ENCODE measurements around the gene SWSAP1.
"Not testable (repeated sequence)": the region's sequence is repeated elsewhere in the genome, so short reads cannot be mapped to it uniquely, and the experiment has no call there.

Gene SWSAP1, protein sequence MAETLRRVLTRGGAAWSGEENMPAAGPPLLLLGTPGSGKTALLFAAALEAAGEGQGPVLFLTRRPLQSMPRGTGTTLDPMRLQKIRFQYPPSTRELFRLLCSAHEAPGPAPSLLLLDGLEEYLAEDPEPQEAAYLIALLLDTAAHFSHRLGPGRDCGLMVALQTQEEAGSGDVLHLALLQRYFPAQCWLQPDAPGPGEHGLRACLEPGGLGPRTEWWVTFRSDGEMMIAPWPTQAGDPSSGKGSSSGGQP

GRCh38 chr19:11374433-11375142, at the start of gene SWSAP1:
Gene SWSAP1 (plus strand): TSS chr19:11374666. CDS start chr19:11374681, 15 bp downstream.
- peak; percentile 92 to 100 (median 99) for DNase-seq

DNA sequence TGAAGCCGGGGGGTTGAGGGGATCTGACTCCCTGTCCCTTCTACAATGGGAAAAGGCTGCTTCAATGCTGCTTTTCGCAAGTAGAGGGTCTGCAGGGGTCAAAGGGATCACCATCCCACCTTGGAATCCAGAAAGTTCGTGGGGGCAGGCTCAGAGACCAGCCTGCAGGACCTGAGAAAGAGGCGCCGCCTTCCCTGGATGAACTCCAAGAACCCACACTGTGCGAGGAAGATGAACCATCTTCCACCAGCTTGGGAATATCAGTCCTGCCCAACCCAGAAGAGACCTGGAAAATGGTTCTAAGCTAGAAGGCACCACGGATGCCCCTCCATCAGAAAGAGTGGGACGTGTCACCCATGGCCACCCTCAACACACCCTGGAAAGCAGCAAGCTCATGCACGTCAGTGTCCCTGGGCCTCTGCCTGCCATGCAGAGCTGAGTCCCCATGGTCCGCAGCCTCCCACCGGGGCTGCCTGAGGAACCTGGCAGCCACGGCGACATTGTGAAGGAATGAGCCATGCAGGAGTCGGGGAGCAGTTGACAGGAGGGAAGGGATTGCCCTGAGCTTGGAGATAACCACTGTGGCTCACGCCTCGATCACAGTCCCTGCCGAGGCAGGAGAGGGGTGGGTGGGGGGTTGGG, 49.6 kb upstream of the SWSAP1 start:
- no peak for DNase-seq

DNA sequence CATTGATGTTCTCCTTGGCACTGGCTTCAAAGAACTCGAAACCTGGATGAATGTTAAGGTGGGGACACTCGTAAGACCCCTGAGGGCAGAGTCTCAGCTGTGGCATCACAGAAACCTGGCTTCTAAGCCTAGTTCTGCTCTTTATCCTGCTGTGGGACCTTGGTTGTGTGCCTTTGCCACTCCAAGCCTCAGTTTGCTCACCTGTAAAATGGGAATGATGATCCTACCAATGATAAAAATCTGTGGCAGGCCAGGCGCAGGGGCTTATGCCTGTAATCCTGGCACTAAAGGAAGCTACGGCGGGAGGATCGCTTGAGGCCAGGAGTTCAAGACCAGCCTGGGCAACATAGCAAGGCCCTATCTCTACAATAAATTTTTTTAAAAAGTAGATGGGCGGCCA, 48.9 kb upstream of the SWSAP1 start:
- no peak for DNase-seq

GRCh38 chr19:11330127-11330526, 44.3 kb upstream of the SWSAP1 start:
- no peak for DNase-seq

GRCh38 chr19:11331502-11331901, 43.0 kb upstream of the SWSAP1 start:
- no peak for DNase-seq

- DNase-seq, result no peak
Observed at GRCh38 chr19:11332822-11333221, 41.6 kb upstream of the SWSAP1 start.

DNA sequence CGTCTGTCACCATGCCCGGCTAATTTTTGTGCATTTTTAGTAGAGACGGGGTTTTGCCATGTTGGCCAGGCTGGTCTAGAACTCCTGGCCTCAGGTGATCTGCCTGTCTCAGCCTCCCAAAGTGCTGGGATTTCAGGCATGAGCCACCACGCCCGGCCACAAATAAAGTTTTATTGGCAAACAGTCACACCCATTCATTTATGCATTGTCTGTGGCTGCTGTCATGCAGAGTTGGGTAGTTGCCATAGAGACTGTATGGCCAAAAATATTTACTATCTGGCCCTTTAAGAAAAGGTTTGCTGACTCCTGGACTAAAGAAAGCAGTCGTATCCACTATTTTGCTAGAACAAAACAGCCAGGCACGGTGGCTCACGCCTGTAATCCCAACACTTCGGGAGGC, 40.6 kb upstream of the SWSAP1 start:
- DNase-seq, result not testable (repeated sequence)

DNA sequence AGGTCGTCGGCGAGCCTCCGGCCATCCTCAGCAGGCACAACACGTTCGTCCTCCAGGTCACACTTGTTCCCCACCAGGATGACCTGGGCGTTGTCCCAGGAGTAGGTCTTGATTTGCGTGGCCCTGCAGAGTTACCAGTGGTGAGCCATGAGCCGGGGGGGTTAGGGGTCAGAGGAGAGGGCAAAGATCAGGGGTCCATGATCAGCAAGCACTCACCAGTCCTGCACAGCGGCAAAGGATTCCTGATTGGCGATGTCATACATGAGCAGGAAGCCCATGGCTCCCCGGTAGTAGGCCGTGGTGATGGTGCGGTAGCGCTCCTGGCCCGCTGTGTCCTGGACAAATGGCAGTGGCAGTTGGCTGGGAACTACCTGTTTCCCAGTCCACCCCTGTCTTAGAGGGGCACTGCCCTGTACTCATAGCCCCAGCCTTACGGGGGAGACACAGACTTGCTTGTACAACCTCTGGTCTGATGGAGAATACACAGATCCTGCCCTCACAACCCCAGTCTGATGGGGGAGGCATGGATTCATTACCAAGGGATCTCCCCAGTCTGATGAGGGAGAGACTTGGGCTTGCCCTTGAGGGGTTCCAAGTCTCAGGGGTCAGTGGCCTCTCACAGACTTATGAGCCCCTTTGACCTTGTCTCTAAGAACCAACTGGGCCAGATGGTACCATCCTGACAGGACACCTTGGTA, 38.9 kb upstream of the SWSAP1 start:
- DNase-seq, result no peak

DNA sequence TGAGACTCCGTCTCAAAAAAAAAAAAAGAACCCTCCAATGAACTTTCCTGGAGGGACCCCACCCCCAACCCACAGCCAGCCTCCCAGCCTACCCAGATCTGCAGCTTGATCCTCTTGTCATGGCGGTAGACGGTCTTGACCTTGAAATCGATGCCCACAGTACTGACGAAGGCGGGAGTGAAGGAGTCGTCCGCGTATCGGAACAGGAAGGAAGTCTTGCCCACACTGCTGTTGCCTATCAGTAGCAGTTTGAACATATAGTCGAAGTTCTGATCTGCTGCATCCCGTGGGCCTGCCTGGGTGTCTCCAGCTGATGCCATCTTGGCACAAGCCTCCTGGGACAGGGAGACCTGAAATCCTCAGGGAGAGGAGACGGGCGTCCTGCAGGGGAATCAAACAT, 37.4 kb upstream of the SWSAP1 start:
- DNase-seq, result no peak

DNA sequence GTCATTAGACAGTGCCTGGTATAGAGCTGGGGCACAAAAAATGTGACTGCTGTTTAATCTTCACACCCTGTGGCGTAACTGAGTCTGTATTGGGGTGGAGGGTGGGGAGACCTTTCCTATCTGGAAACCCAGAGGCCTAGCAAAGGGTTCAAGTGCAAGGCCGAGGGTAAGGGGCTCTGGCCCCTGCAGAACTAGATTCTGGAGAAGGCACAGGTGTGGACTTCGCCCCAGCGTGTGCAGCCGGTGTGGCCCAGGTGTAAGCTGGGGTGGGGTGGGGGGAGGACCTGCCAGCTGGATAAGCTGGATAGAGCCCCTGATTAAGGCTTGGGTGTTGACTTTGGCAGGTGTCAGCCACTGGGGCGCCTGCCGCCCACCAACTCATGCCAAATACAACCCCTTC, 36.3 kb upstream of the SWSAP1 start:
- no peak for DNase-seq

- peak in 3 of 58 donors; percentile 23 to 40 (median 37) for DNase-seq
Observed at GRCh38 chr19:11338569-11339253, 35.8 kb upstream of the SWSAP1 start.

- DNase-seq, result peak in 57 of 58 donors; percentile 42 to 93 (median 81)
Observed at GRCh38 chr19:11339254-11340098, 35.0 kb upstream of the SWSAP1 start, which contains the start of gene RAB3D. Gene RAB3D (minus strand): TSS chr19:11339657. CDS start chr19:11337399, 2,258 bp downstream.

GRCh38 chr19:11340099-11340467, 34.4 kb upstream of the SWSAP1 start:
- DNase-seq, result not testable (repeated sequence)

DNA sequence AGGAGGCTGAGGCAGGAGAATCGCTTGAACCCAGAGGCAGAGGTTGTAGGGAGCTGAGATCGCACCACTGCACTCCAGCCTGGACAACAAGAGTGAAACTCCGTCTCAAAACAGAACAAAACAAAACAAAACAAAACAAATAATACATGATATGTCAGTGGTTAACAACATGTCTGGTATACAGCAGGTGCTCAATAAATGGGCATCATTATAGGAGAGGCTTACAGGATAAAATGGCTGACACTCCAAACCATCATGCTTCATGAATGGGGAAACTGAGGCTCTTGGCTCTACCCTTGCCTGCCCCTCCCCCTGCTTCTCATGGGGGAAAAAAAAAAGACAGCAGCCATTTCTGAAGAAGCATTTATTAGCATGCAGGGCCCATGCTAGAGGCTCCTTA, 32.0 kb upstream of the SWSAP1 start:
- DNase-seq, result no peak

DNA sequence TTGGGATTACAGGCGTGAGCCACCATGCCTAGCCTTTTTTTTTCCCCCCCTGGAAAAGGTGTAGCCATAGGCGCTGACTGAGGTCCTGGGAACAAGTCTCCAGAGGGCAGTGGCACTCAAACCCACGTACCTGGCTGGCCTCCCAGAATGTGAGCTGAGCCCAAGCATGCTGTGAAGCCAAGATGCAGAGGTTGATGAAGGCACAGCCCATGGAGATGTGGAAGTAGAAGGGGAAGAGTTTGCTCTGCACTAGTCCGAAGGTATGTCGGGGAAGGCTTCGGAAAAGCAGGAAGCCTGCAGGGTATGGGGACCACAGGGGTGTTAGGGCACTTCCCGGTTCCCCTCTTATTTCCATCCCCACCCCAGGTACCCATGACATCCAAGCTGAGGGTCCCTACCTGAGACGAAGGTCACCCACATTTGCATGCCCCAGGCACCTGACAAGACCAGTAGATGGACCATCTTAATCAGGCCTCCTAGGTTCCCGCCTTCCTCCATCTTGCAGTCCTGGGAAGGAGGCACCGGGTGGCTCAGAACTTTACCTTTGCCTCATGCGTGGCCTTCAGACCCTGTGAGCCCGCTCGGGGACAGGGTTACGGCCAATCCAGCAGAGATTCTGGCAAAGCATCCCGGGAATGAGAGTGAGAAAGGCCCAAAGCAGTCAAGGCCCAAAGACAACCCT, 29.2 kb upstream of the SWSAP1 start:
- peak in 3 of 58 donors; percentile 7 to 12 (median 8) for DNase-seq

DNA sequence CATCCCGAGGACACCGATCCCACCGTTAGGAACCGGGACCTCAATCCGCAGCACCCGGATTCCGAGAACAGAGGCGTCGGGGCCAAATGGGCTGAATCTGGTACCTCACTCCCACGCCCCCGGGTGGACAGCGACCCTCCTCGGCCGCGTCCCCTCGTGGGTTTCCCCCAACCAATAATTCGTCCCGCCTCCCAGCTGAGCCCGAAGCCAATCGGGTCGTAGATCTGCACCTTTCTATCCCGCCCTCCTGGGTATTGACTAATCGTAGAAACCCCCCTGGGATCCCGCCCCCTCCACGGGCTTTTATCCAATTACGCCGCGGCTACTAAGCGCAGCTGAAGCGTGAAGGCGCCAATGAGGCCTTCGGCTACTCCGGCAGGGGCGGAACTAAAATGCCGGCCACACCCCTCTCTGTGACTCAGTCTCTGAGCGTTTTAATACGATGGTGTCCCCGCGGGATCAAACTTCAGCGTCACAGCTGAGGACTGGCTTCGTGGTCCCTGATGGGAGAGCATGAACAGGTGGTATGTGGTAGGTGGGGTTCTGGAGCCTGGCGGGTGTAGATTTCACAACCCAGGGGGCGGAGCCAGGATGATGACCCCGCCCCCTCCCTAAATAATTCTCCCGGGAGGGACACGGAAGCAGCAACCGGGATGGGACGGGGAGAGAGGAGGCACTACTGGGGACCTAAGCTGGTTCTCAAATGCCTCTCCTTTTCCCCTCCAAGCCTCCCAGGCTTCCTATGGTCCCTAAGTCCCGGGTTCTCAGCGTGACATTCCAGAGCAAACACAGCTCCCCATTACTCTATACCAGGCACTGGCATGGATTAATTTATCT, 28.1 kb upstream of the SWSAP1 start, which contains the start of the genes CCDC159 and TMEM205:
TSS of gene CCDC159 (plus strand) at position 416 of the 837 bp plus-strand sequence. CDS start at position 504, 88 bp downstream.
TSS of gene TMEM205 (minus strand) at position 165 of the 837 bp plus-strand sequence. CDS start 649 bp downstream, outside the sequence.
- DNase-seq, result peak; percentile 83 to 100 (median 98)

DNA sequence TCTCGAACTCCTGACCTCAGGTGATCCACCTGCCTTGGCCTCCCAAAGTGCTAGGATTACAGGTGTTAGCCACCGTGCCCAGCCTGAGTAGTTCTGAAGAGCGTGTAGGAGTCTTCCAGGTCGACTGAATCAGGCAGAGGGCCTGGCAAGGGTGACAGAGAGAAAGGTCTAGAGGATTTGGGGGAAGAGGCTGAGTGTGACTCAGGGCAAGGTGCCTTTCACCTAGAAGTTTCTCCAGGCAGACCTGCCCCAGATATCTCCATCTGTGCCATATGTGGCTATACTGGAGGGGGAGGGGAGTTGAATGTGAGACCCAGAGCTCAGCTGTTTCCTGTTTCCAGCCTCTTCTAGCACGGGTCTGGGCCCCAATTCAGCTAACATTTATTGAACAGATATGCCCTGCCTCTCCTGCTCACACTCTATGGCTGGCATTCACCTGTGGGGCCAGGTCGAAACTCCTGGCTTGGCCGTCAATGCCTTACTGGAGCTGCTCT, 26.9 kb upstream of the SWSAP1 start:
- DNase-seq, result no peak

DNA sequence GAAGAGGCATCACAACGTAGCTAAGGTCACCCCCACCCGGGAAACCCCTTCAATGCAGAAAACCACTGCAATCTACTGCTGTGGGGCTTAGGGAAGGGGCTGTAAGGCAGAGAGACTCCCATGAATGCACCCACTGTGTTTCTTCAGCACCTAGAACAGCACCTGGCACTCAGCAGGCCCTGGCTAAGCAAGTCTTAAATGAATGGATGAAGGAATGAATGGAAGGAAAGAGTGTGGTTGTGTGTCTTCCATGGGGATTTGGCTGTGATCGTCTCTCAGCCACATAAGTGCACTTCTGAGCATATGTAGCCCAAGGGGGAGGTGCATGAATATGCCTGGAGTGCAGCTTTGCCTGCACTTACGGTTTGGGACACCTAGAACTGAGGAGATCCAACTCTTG, 25.3 kb upstream of the SWSAP1 start:
- DNase-seq, result no peak

All from anterior cingulate cortex (tissue), 58 donors.